NCI-H128 (cell line): ENCODE measurements around the gene SPTB.
A peak's percentile ranks its signal among the peaks of the same experiment; 100 is the strongest.
"Not testable (repeated sequence)": the region's sequence is repeated elsewhere in the genome, so short reads cannot be mapped to it uniquely, and the experiment has no call there.

Experiments
- DNase-seq: peaks from one replicate; lab custom pipeline; 2025; ENCODE audit not compliant: unreplicated experiment; lab: John Stamatoyannopoulos, UW

Gene SPTB

GRCh38 chr14:64824471-64824870 is 55.2 kb downstream of the SPTB start:
- no peak for DNase-seq

GRCh38 chr14:64823305-64823861 is 56.3 kb downstream of the SPTB start:
- DNase-seq = no peak

- DNase-seq = no peak
These were observed 58.1 kb downstream of the SPTB start for GRCh38 chr14:64821651-64822050.

GRCh38 chr14:64818151-64818550 is 61.6 kb downstream of the SPTB start:
- DNase-seq = no peak

GRCh38 chr14:64817631-64818030 is 62.1 kb downstream of the SPTB start:
- DNase-seq = no peak

GRCh38 chr14:64816221-64816783 is 63.4 kb downstream of the SPTB start:
- DNase-seq = no peak

- DNase-seq = no peak
These were observed 64.5 kb downstream of the SPTB start for GRCh38 chr14:64815257-64815656.

- DNase-seq = peak; percentile 44
These were observed 67.3 kb downstream of the SPTB start for GRCh38 chr14:64812412-64812811.

GRCh38 chr14:64811676-64812075 is 68.0 kb downstream of the SPTB start:
- DNase-seq = no peak

- no peak for DNase-seq
These were observed 71.3 kb downstream of the SPTB start for GRCh38 chr14:64808449-64808848.

- no peak for DNase-seq
These were observed 72.2 kb downstream of the SPTB start for GRCh38 chr14:64807551-64807950.

- no peak for DNase-seq
These were observed 72.7 kb downstream of the SPTB start for GRCh38 chr14:64806862-64807495.

- DNase-seq = no peak
These were observed 73.4 kb downstream of the SPTB start for GRCh38 chr14:64806202-64806861.

- DNase-seq = not testable (repeated sequence)
These were observed 74.1 kb downstream of the SPTB start for GRCh38 chr14:64805646-64806045.

- DNase-seq = no peak
These were observed 74.9 kb downstream of the SPTB start for GRCh38 chr14:64804754-64805260.

GRCh38 chr14:64801800-64802199 is 77.9 kb downstream of the SPTB start:
- DNase-seq = no peak

GRCh38 chr14:64801046-64801445 is 78.7 kb downstream of the SPTB start:
- DNase-seq = no peak

GRCh38 chr14:64800000-64800399 is 79.7 kb downstream of the SPTB start:
- DNase-seq = no peak

GRCh38 chr14:64799555-64799954 is 80.2 kb downstream of the SPTB start:
- no peak for DNase-seq

- DNase-seq = no peak
These were observed 83.3 kb downstream of the SPTB start for GRCh38 chr14:64796369-64796768.

- DNase-seq = no peak
These were observed 83.8 kb downstream of the SPTB start for GRCh38 chr14:64795921-64796320.

GRCh38 chr14:64795211-64795610 is 84.5 kb downstream of the SPTB start:
- no peak for DNase-seq
